GM12892 (cell line): ENCODE data around the gene AK8.

Experiments used
- POLR2A ChIP-seq: IDR thresholded peaks from 2 replicates; pipeline ENCODE4 v1.6.1; 2011; ENCODE audit warnings: low read depth, low read length, control low read depth
- TAF1 ChIP-seq: IDR thresholded peaks from 2 replicates; pipeline ENCODE4 v1.6.1; 2011; ENCODE audit warnings: low read depth, mild to moderate bottlenecking, control low read depth, low read length, borderline replicate concordance

GRCh38 chr9:132875159-132875558, 2.9 kb downstream of the AK8 start:
- TF ChIP-seq POLR2A: no peak
- no peak for TF ChIP-seq TAF1
